AG04449 (cell line): Measurements from ENCODE around the gene CTNNA1.

Experiments
- CTCF ChIA-PET: fragments of 350-600 bp; formaldehyde crosslinking; extraction: SDS; loops from one replicate; lab custom pipeline; 2021; ENCODE audit warnings: antibody characterized with exemption; lab: Yijun Ruan, JAX
- POLR2A ChIA-PET: fragments of 400-600, 350-600 bp; formaldehyde crosslinking; extraction: SDS; loops from one replicate; lab custom pipeline; 2020; ENCODE audit warnings: antibody characterized with exemption, inconsistent platforms; lab: Yijun Ruan, JAX
- DNase-seq: peaks from one replicate; pipeline ENCODE4 v3.0.0-alpha.2; 2010; ENCODE audit warnings: low read depth, low spot score
- H3K4me3 ChIP-seq: 2 replicates; pipeline ENCODE4 v1.5.1; 2011; ENCODE audit warnings: low read depth, mild to moderate bottlenecking, control low read depth, low read length
- TF ChIP-seq, protein P1 (sequence below): IDR thresholded peaks from one replicate; pipeline ENCODE4 v1.5.1; 2011; ENCODE audit warnings: mild to moderate bottlenecking, moderate library complexity, low read length, control low read depth, inconsistent platforms; ENCODE audit not compliant: insufficient read depth; ENCODE audit errors: missing control alignments

The CTNNA1 gene

GRCh38 chr5:138853132-138853531 lies 99.9 kb downstream of the CTNNA1 start:
- ChIA-PET POLR2A (no interaction called here), CTCF (no interaction called here)
- TF ChIP-seq, protein P1, sequence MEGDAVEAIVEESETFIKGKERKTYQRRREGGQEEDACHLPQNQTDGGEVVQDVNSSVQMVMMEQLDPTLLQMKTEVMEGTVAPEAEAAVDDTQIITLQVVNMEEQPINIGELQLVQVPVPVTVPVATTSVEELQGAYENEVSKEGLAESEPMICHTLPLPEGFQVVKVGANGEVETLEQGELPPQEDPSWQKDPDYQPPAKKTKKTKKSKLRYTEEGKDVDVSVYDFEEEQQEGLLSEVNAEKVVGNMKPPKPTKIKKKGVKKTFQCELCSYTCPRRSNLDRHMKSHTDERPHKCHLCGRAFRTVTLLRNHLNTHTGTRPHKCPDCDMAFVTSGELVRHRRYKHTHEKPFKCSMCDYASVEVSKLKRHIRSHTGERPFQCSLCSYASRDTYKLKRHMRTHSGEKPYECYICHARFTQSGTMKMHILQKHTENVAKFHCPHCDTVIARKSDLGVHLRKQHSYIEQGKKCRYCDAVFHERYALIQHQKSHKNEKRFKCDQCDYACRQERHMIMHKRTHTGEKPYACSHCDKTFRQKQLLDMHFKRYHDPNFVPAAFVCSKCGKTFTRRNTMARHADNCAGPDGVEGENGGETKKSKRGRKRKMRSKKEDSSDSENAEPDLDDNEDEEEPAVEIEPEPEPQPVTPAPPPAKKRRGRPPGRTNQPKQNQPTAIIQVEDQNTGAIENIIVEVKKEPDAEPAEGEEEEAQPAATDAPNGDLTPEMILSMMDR = no peak
- no peak overlapping the region for H3K4me3 ChIP-seq
- no peak for DNase-seq

DNA sequence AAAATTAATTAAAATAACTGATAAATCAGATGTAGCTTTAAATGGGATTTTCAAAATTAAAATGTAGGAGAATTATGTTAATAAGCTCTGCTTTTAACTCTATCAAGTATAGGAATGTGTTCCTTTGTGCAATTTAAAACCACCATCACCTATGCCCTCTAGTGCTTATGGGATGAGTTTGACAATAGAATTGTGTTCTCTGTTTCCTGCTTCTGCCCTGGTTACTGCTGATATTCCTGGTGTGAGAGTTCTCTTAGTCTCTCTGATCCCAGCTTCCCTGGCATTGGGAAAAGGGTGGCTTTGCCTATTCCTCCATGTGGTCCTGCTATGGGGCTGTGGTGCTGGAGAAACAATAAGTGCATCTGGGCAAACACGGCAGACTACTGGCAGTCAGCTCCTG lies 113.8 kb downstream of the CTNNA1 start:
- CTCF ChIA-PET = interaction anchor here (0.8 to 1.3 kb wide), 4 partner anchors 11 to 395 kb away, joined by 3 to 6 read pairs (median 5); no protein-coding TSS in a partner anchor
- POLR2A ChIA-PET = no interaction called here
- no peak for DNase-seq

DNA sequence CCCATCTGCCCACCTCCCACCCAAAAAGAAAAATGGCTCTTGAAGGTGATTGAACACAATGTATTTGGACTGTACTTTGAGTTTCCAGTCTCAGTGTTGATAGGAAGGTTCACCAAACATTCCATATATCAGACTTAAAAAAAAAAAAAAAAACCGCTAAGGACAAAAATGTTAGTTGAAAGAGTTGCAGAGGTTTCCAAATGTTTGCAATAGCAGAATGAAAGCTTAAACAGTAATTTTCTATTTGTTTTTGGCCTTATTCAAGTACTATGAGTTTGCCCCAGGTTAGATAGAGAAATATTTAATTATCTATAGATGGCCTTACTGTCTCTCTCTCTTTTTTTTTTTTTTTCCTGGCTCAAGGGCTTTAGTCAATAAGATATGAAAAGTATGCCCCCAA lies 115.8 kb downstream of the CTNNA1 start:
- ChIA-PET POLR2A (no interaction called here), CTCF (interaction anchor here (1.3 kb wide), 2 partner anchors 44 to 79 kb away, joined by 3 to 5 read pairs; no protein-coding TSS in a partner anchor)
- no peak overlapping the region for H3K4me3 ChIP-seq
- DNase-seq = no peak
- TF ChIP-seq, protein P1 = no peak

More for the DNA sequence above, 113.8 kb downstream of the CTNNA1 start:
- no peak overlapping the region for H3K4me3 ChIP-seq
- TF ChIP-seq, protein P1 = no peak

- no peak for DNase-seq
- TF ChIP-seq, protein P1 = no peak
- CTCF ChIA-PET = interaction anchor here (1.3 kb wide), 1 partner anchor 80 kb away, joined by 3 read pairs; no protein-coding TSS in a partner anchor
- no peak overlapping the region for H3K4me3 ChIP-seq
- POLR2A ChIA-PET = no interaction called here
Measured at GRCh38 chr5:138869763-138870500, 116.7 kb downstream of the CTNNA1 start.

DNA sequence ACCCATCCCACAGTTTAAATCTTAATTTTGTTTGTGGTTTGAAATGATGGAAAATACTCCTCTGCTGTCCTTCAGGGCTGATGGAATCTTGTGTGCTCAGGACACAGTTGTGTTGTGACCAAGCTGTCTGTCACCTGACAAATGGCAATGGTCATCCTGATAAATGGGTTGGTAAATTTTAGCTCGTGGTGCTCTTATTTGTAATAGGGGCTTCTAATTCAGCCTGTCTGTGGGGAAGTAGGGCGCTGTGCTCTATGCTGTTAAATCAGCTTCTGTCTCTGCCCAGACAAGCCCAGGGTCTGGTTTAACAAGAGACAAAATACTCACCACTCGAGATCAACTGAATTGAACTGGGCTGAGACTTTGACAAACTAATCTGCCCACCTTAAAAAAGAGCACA lies 117.4 kb downstream of the CTNNA1 start:
- H3K4me3 ChIP-seq = no peak overlapping the region
- TF ChIP-seq, protein P1 = no peak
- no peak for DNase-seq
- CTCF ChIA-PET = no interaction called here
- POLR2A ChIA-PET = no interaction called here

GRCh38 chr5:138872841-138873465 lies 119.7 kb downstream of the CTNNA1 start:
- ChIA-PET CTCF (interaction anchor here (1.0 to 1.9 kb wide), 6 partner anchors 12 to 334 kb away, joined by 3 to 5 read pairs (median 4); no protein-coding TSS in a partner anchor), POLR2A (no interaction called here)
- no peak for DNase-seq
- H3K4me3 ChIP-seq = no peak overlapping the region
- TF ChIP-seq, protein P1 = no peak
